ENCODE results near the gene TMEM200C.

DNA sequence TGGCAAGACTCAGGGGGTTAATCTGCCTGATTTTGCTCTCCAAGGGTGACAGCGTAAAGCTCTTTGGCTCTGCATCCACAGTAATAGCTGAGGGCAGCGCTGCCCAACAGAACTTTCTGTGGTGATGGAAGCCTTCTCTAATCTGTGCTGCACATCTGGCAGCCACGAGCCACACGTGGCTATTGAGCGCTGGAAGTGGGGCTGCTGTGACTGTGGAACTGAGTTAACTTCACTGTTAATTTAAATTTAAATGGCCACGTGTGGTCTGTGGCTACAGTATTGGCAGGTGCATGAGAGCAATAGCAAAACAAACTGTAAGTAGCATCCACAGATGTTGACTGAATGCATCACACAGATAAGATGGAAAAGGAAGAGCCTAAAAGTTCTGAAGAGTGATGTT, 47.3 kb upstream of the TMEM200C start:
- TF ChIP-seq CEBPB (IDR thresholded peaks at IDR 0.05) (no peak), CREB1 (IDR thresholded peaks at IDR 0.05; ENCODE audit: low read depth) (no peak), FOXM1 (IDR thresholded peaks at IDR 0.05; ENCODE audit: borderline replicate concordance, low read depth) (no peak)
- TF ChIP-seq, protein P1, sequence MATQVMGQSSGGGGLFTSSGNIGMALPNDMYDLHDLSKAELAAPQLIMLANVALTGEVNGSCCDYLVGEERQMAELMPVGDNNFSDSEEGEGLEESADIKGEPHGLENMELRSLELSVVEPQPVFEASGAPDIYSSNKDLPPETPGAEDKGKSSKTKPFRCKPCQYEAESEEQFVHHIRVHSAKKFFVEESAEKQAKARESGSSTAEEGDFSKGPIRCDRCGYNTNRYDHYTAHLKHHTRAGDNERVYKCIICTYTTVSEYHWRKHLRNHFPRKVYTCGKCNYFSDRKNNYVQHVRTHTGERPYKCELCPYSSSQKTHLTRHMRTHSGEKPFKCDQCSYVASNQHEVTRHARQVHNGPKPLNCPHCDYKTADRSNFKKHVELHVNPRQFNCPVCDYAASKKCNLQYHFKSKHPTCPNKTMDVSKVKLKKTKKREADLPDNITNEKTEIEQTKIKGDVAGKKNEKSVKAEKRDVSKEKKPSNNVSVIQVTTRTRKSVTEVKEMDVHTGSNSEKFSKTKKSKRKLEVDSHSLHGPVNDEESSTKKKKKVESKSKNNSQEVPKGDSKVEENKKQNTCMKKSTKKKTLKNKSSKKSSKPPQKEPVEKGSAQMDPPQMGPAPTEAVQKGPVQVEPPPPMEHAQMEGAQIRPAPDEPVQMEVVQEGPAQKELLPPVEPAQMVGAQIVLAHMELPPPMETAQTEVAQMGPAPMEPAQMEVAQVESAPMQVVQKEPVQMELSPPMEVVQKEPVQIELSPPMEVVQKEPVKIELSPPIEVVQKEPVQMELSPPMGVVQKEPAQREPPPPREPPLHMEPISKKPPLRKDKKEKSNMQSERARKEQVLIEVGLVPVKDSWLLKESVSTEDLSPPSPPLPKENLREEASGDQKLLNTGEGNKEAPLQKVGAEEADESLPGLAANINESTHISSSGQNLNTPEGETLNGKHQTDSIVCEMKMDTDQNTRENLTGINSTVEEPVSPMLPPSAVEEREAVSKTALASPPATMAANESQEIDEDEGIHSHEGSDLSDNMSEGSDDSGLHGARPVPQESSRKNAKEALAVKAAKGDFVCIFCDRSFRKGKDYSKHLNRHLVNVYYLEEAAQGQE (IDR thresholded peaks at IDR 0.05; ENCODE audit: low read depth), result no peak
